ENCODE data around the gene LTA4H. TPM values are rescaled to one million over a fixed set of nuclear protein-coding genes. Genes with fewer than 3 reads are reported as not detected.

The LTA4H gene
- total RNA-seq = 57.7 and 73.0 TPM in 2 replicates

DNA sequence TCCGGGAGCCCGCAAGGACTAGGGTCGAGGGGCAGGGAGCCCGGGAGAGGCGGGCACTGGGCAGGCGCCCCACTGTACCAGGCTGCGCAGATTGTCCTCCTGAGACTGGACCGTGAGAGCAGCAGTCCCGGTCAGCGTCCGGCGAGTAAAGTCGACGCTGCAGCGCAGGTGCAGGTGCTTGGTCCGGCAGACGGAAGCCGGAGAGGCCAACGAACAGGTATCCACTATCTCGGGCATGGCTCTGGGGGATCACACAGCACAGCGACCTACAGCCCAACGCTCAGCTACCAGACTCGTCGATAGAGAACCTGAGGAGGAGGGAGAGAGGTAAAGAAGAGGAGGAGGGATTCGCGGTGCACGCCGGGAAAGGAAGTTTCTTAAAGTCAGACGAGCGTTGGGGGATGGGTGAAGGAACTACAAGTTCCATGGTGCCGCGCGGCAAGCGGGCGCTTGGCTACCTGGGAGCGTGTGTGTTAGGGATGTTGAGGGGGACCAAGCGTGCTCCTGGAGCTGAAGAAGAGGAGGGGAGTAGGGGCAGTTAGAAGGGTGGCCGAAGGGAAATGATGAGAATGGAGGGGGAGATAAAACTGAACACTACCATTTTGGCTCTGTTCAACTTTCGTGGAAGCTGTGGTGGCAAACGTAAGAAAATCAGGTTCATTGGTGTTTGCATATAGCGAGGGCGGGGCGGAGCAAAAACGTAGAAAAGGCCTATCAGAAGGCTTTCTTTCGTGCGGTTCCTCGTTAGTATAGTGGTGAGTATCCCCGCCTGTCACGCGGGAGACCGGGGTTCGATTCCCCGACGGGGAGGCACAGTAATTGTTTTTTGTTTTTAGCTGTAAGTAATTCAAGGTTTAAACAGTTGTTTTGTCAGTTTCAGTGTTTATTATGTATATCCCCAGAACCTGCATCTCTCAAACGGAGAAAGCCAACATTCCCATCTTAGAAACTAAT lies at the start of gene LTA4H:
Gene LTA4H (minus strand): TSS at position 305 of the 954 bp plus-strand sequence. CDS start 68 bp downstream, at position 237.

DNA sequence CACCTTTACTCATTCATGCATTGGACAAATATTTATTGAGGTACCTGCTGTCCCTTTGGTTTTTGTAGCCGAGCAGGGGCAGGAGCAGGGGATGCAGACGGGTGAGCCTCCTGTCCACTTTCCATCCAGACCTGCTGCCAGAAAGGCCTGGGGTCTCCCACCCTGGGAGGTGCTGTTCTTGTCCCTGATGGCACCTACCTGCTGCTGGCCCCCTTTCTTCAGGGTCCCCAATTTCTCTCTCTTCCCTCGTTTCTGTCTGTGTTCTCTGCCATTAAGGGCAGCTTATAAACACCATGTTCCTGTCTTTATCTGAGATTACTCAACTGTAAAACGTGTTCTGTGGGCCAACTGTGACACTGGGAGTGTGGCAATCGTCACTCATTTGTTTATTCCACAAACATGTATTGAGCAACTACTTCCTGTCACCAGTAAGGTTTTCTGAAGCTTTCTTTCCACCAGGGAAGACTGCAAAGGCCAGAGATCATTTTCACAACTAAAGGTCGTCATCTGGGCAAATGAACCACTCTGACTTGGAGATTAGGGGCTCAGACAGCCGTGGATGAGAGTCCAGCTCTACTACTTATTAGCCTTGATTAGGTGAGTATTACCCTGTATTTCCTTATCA lies 39.2 kb downstream of the LTA4H start, which contains the start of gene HAL:
Gene HAL (minus strand): TSS at position 311 of the 625 bp plus-strand sequence. CDS start 434 bp downstream, outside the sequence.

Other genes with a start within 250 kb of the LTA4H start
- gene NTN4, start 244.8 kb downstream of the LTA4H start, total RNA-seq = 296 and 347 TPM in 2 replicates
- gene SNRPF, start 176.6 kb downstream of the LTA4H start, total RNA-seq = 16.1 and 17.3 TPM in 2 replicates
- under 0.01 TPM in 2 replicates for gene CCDC38, start 93.0 kb downstream of the LTA4H start, total RNA-seq
- gene AMDHD1, start 92.3 kb downstream of the LTA4H start, total RNA-seq = 0.06 and 0.40 TPM in 2 replicates
- gene HAL, start 39.2 kb downstream of the LTA4H start, total RNA-seq = 0.13 and 0.19 TPM in 2 replicates
- 14.4 and 21.0 TPM in 2 replicates for gene ELK3, start 158.8 kb upstream of the LTA4H start, total RNA-seq

All from aortic smooth muscle cell (primary cell).